GM19452 (cell line): Measurements from ENCODE around the gene ISCA1.

ENCODE experiments used
- ATAC-seq: cut with Tn5 transposase; IDR thresholded peaks from one replicate; pipeline ENCODE4 v1.9.1; 2021; ENCODE audit not compliant: unreplicated experiment

The ISCA1 gene

GRCh38 chr9:86238861-86239770, 43.2 kb downstream of the ISCA1 start:
- ATAC-seq: no peak

GRCh38 chr9:86230858-86231257, 51.5 kb downstream of the ISCA1 start:
- ATAC-seq: no peak

- no peak for ATAC-seq
Measured at GRCh38 chr9:86222667-86223066, 59.7 kb downstream of the ISCA1 start.

- ATAC-seq: no peak
Measured at GRCh38 chr9:86219606-86220005, 62.7 kb downstream of the ISCA1 start.

GRCh38 chr9:86217076-86217755, 65.1 kb downstream of the ISCA1 start:
- no peak for ATAC-seq
